Mesenchymal stem cell (in vitro differentiated cells and primary cell): ENCODE data around the gene KRTAP26-1. TPM values are rescaled to one million over a fixed set of nuclear protein-coding genes. Genes with fewer than 3 reads are reported as not detected.

Experiments
- DNase-seq: peaks from one replicate; pipeline ENCODE4 v3.0.0-alpha.2; 2013
- H2AFZ ChIP-seq: one replicate; pipeline ENCODE4 v1.6.1; 2013; ENCODE audit warnings: low read depth, mild to moderate bottlenecking, control low read depth, inconsistent platforms, low read length, moderate library complexity
- H2AK5ac ChIP-seq: 2 replicates; pipeline ENCODE4 v1.6.1; 2013; ENCODE audit warnings: low read length, moderate library complexity, mild to moderate bottlenecking, inconsistent platforms; ENCODE audit not compliant: severe bottlenecking
- H2BK120ac ChIP-seq: one replicate; pipeline ENCODE4 v1.6.1; 2013; ENCODE audit warnings: low read depth, mild to moderate bottlenecking, inconsistent platforms, low read length, moderate library complexity
- H2BK12ac ChIP-seq, 2 experiments: one replicate each; pipeline ENCODE4 v1.6.1; 2013; ENCODE audit warnings: inconsistent platforms in 2 of 2, low read length in 2 of 2, mild to moderate bottlenecking in 2 of 2, moderate library complexity in 2 of 2, control low read depth in 1 of 2
- H2BK15ac ChIP-seq: one replicate; pipeline ENCODE4 v1.6.1; 2013; ENCODE audit warnings: mild to moderate bottlenecking, low read depth, inconsistent platforms; ENCODE audit not compliant: poor library complexity, severe bottlenecking
- H2BK5ac ChIP-seq: 2 replicates; pipeline ENCODE4 v1.6.1; 2013; ENCODE audit warnings: low read depth, mild to moderate bottlenecking, low read length, control low read depth, inconsistent platforms; ENCODE audit not compliant: poor library complexity, severe bottlenecking
- H3K14ac ChIP-seq, 2 experiments: one replicate each; pipeline ENCODE4 v1.6.1; 2013; ENCODE audit warnings: inconsistent platforms in 2 of 2, low read length in 2 of 2, control low read depth in 1 of 2, mild to moderate bottlenecking in 1 of 2, moderate library complexity in 1 of 2
- H3K18ac ChIP-seq, 2 experiments: one replicate each; pipeline ENCODE4 v1.6.1; 2013; ENCODE audit warnings: inconsistent platforms in 2 of 2, low read length in 2 of 2, control low read depth in 1 of 2, low read depth in 1 of 2, mild to moderate bottlenecking in 1 of 2
- H3K23ac ChIP-seq, 2 experiments: one replicate each; pipeline ENCODE4 v1.6.1; 2013; ENCODE audit warnings: inconsistent platforms in 2 of 2, low read length in 2 of 2, mild to moderate bottlenecking in 2 of 2, moderate library complexity in 2 of 2, control low read depth in 1 of 2
- H3K27ac ChIP-seq: 2 replicates; pipeline ENCODE4 v1.5.1; 2013; ENCODE audit warnings: mild to moderate bottlenecking, moderate library complexity, low read length, control low read depth, inconsistent platforms; ENCODE audit not compliant: poor library complexity, severe bottlenecking
- H3K27me3 ChIP-seq, 2 experiments: 2 replicates each; pipeline versions ENCODE4 v1.6.1 to v1.7.0; 2013; ENCODE audit warnings: low read length in 2 of 2, mild to moderate bottlenecking in 2 of 2, moderate library complexity in 2 of 2, control low read depth in 1 of 2, inconsistent platforms in 1 of 2; ENCODE audit not compliant: control insufficient read depth in 1 of 2, insufficient read depth in 1 of 2
- H3K36me3 ChIP-seq, 2 experiments: 2 replicates each; pipeline versions ENCODE4 v1.6.1 to v1.7.0; 2013; ENCODE audit warnings: low read length in 2 of 2, control low read depth in 1 of 2, inconsistent platforms in 1 of 2, low read depth in 1 of 2, mild to moderate bottlenecking in 1 of 2; ENCODE audit not compliant: insufficient read depth in 2 of 2, control insufficient read depth in 1 of 2
- H3K4ac ChIP-seq, 2 experiments: one replicate each; pipeline ENCODE4 v1.6.1; 2013; ENCODE audit warnings: inconsistent platforms in 2 of 2, low read length in 2 of 2, mild to moderate bottlenecking in 2 of 2, moderate library complexity in 2 of 2, control low read depth in 1 of 2, low read depth in 1 of 2
- H3K4me1 ChIP-seq: 2 replicates; pipeline ENCODE4 v1.6.1; 2013; ENCODE audit warnings: low read depth, low read length, control low read depth; ENCODE audit not compliant: control insufficient read depth, insufficient read depth
- H3K4me2 ChIP-seq: 2 replicates; pipeline ENCODE4 v1.6.1; 2013; ENCODE audit warnings: low read length, mild to moderate bottlenecking, inconsistent platforms; ENCODE audit not compliant: poor library complexity, severe bottlenecking
- H3K4me3 ChIP-seq, 2 experiments: 2 replicates each; pipeline versions ENCODE4 v1.5.1 to v1.7.0; 2013; ENCODE audit warnings: low read length in 2 of 2, mild to moderate bottlenecking in 2 of 2, control low read depth in 1 of 2, low read depth in 1 of 2; ENCODE audit not compliant: insufficient read depth in 1 of 2
- H3K79me1 ChIP-seq: replicated peaks from 2 replicates; pipeline ENCODE4 v1.6.1; 2013; ENCODE audit warnings: mild to moderate bottlenecking, control low read depth, low read length, inconsistent platforms; ENCODE audit not compliant: poor library complexity, severe bottlenecking
- H3K9ac ChIP-seq: 2 replicates; pipeline ENCODE4 v1.7.0; 2013; ENCODE audit warnings: mild to moderate bottlenecking, low read length, moderate library complexity
- H3K9me3 ChIP-seq: 2 replicates; pipeline ENCODE4 v1.7.0; 2013; ENCODE audit warnings: mild to moderate bottlenecking, low read length; ENCODE audit not compliant: control insufficient read depth
- H4K8ac ChIP-seq: one replicate; pipeline ENCODE4 v1.6.1; 2013; ENCODE audit warnings: inconsistent platforms, mild to moderate bottlenecking, low read length, moderate library complexity
- H4K91ac ChIP-seq: one replicate; pipeline ENCODE4 v1.6.1; 2013; ENCODE audit warnings: mild to moderate bottlenecking, low read length, inconsistent platforms
- WGBS: methylation state at CpG from one replicate; pipeline ENCODE4 v1.1.7; 2013; ENCODE audit warnings: mixed read lengths; 5-methylcytosine and 5-hydroxymethylcytosine counted together
- polyA plus RNA-seq, 2 experiments: library from polyadenylated mRNA; stranded (reverse); fragments of 200-250 nt; gene quantifications; one replicate each; pipeline ENCODE4 v1.2.3, GENCODE V29; 2013

KRTAP26-1 gene
- not detected for polyA plus RNA-seq (2013, experiment 1 of 2)
- not detected for polyA plus RNA-seq (2013, experiment 2 of 2)

- Histone ChIP-seq H4K91ac (no peak within 1 kb of the TSS), H2BK5ac (no peak within 1 kb of the TSS), H4K8ac (no peak within 1 kb of the TSS), H3K9ac (no peak within 1 kb of the TSS), H3K14ac (no peak within 1 kb of the TSS), H3K27ac (no peak within 1 kb of the TSS), H3K4me1 (no peaks in the 10 kb centered on the region), H2BK12ac (no peak within 1 kb of the TSS), H2AFZ (no peak within 1 kb of the TSS), H3K27me3 (no peaks in the 10 kb centered on the region), H3K4ac (no peak within 1 kb of the TSS), H3K79me1 (no peaks in the 10 kb centered on the region), H3K23ac (no peak within 1 kb of the TSS), H3K18ac (no peak within 1 kb of the TSS), H3K4me2 (no peak within 1 kb of the TSS), H3K9me3 (peaks cover 5% of the 10 kb centered on the region), H3K4me3 (no peak within 1 kb of the TSS), H2BK15ac (no peak within 1 kb of the TSS), H3K36me3 (no peaks in the 10 kb centered on the region), H2BK120ac (no peak within 1 kb of the TSS), H2AK5ac (no peak within 1 kb of the TSS)
- 94% methylated on average over 2 of the region's 2 CpGs for WGBS
- DNase-seq, result no peak
Measured at GRCh38 chr21:30320215-30320614, at the start of gene KRTAP26-1. Gene KRTAP26-1, minus strand, starts transcription at chr21:30320315. Its CDS starts 280 bp downstream, at chr21:30320035.

- Histone ChIP-seq H3K4me2 (no peak overlapping the region), H2BK15ac (no peak overlapping the region), H3K79me1 (no peaks in the 10 kb centered on the region), H3K27me3 (no peaks in the 10 kb centered on the region), H3K9ac (no peak overlapping the region), H3K4ac (no peak overlapping the region), H3K14ac (no peak overlapping the region), H2BK12ac (no peak overlapping the region), H3K4me1 (no peaks in the 10 kb centered on the region), H2BK120ac (no peak overlapping the region), H3K36me3 (no peaks in the 10 kb centered on the region), H4K8ac (no peak overlapping the region), H2AK5ac (no peak overlapping the region), H2AFZ (no peak overlapping the region), H3K18ac (no peak overlapping the region), H2BK5ac (no peak overlapping the region), H3K23ac (no peak overlapping the region), H3K4me3 (no peak overlapping the region), H4K91ac (no peak overlapping the region), H3K9me3 (no peaks in the 10 kb centered on the region), H3K27ac (no peak overlapping the region)
- WGBS, result 33% methylated on average over 1 of the region's 3 CpGs
- no peak for DNase-seq
Measured at GRCh38 chr21:30355906-30356305, 35.8 kb upstream of the KRTAP26-1 start.

GRCh38 chr21:30354308-30355005 lies 34.3 kb upstream of the KRTAP26-1 start:
- Histone ChIP-seq H3K14ac (no peak overlapping the region), H3K4me3 (no peak overlapping the region), H3K9ac (no peak overlapping the region), H2BK15ac (no peak overlapping the region), H3K27ac (no peak overlapping the region), H3K36me3 (no peaks in the 10 kb centered on the region), H3K9me3 (no peaks in the 10 kb centered on the region), H4K8ac (no peak overlapping the region), H2BK120ac (no peak overlapping the region), H3K23ac (no peak overlapping the region), H2AK5ac (no peak overlapping the region), H3K4me1 (no peaks in the 10 kb centered on the region), H3K18ac (no peak overlapping the region), H2BK5ac (no peak overlapping the region), H2BK12ac (no peak overlapping the region), H3K27me3 (no peaks in the 10 kb centered on the region), H3K4me2 (no peak overlapping the region), H3K4ac (no peak overlapping the region), H2AFZ (no peak overlapping the region), H3K79me1 (no peaks in the 10 kb centered on the region), H4K91ac (no peak overlapping the region)
- DNase-seq, result no peak
- 59% methylated on average over 1 of the region's 1 CpG for WGBS

DNA sequence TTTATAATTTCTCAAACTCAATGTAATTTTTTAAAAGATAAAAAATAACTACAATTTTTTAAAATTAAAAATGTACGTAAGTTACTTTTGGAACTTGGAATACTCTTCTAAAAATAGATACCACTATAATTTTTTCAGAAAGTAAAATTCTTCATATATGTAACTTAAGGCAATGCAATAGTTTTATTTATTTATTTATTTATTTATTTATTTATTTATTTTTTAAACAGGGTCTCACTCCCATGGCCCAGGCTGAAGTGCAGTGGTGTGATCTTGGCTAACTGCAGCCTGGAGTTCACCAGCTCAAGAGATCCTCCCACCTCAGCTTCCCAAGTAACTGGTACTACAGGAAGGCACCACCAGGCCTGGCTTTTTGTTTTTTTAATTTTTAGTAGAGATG lies 31.4 kb upstream of the KRTAP26-1 start:
- Histone ChIP-seq H3K27me3 (no peaks in the 10 kb centered on the region), H3K4ac (no peak overlapping the region), H3K27ac (no peak overlapping the region), H3K9ac (no peak overlapping the region), H3K18ac (no peak overlapping the region), H2BK5ac (no peak overlapping the region), H2AFZ (no peak overlapping the region), H2BK120ac (no peak overlapping the region), H2BK12ac (no peak overlapping the region), H2AK5ac (no peak overlapping the region), H3K4me1 (no peaks in the 10 kb centered on the region), H4K8ac (no peak overlapping the region), H3K36me3 (no peaks in the 10 kb centered on the region), H3K4me3 (no peak overlapping the region), H2BK15ac (no peak overlapping the region), H4K91ac (no peak overlapping the region), H3K14ac (no peak overlapping the region), H3K4me2 (no peak overlapping the region), H3K79me1 (no peaks in the 10 kb centered on the region), H3K9me3 (no peaks in the 10 kb centered on the region), H3K23ac (no peak overlapping the region)
- no peak for DNase-seq
- no CpG with 5 or more reads among the region's 1 CpG for WGBS
